Peyer's patch (tissue), 4 donors: ENCODE data around the gene PGBD2. TPM values are rescaled to one million over a fixed set of nuclear protein-coding genes. Genes with fewer than 3 reads are reported as not detected.
"Not testable (repeated sequence)": the region's sequence is repeated elsewhere in the genome, so short reads cannot be mapped to it uniquely, and the experiment has no call there.

ENCODE experiments used
- DNase-seq, 3 donors: peaks; one replicate each; pipeline ENCODE4 v3.0.0-alpha.2; 2017 to 2019
- H3K27ac ChIP-seq, 4 donors: fragments of 200-600 bp; sonication (generic); one replicate each; pipeline ENCODE4 v1.5.1; 2016 to 2019
- H3K27me3 ChIP-seq, 2 donors: fragments of 200-600 bp; sonication (generic); one replicate each; pipeline ENCODE4 v1.5.1; 2019
- H3K36me3 ChIP-seq, 3 donors: fragments of 200-600 bp; sonication (generic); one replicate each; pipeline ENCODE4 v1.5.1; 2016 to 2019
- H3K4me1 ChIP-seq, 4 donors: fragments of 200-600 bp; sonication (generic); one replicate each; pipeline ENCODE4 v1.5.1; 2016 to 2019
- H3K4me3 ChIP-seq, 4 donors: fragments of 200-600 bp; sonication (generic); 1 replicate in 3 of 4; 2 replicates in 1 of 4; pipeline ENCODE4 v1.5.1; 2016 to 2019; ENCODE audit warnings: mild to moderate bottlenecking in 1 of 4
- H3K9me3 ChIP-seq, 4 donors: fragments of 200-600 bp; sonication (generic); one replicate each; pipeline ENCODE4 v1.5.1; 2016 to 2019; ENCODE audit warnings: mild to moderate bottlenecking in 1 of 4
- CTCF ChIP-seq, 6 experiments: fragments of 450-650 bp in 4 of 6; fragments of 200-600 bp in 2 of 6; sonication (generic) in 1 of 6; IDR thresholded peaks; one replicate each; pipeline ENCODE4 v1.5.1; 2017 to 2019; ENCODE audit warnings: antibody characterized with exemption in 6 of 6, mild to moderate bottlenecking in 3 of 6, moderate library complexity in 1 of 6
- POLR2A ChIP-seq, 2 donors: fragments of 450-650 bp; IDR thresholded peaks; one replicate each; pipeline ENCODE4 v1.5.1; 2017; ENCODE audit warnings: antibody characterized with exemption in 2 of 2, mild to moderate bottlenecking in 2 of 2, moderate library complexity in 2 of 2
- total RNA-seq, 4 donors: library from RNA; depleted of rRNA; stranded (reverse); fragments of >200 nt; gene quantifications; one replicate each; pipeline ENCODE4 v1.1.0, GENCODE V29; 2016

PGBD2 gene
- total RNA-seq, 4 donors from 2014 or later = 9.9 to 17.2 (median 14.4) TPM

GRCh38 chr1:248914796-248915381 lies 8.9 kb downstream of the PGBD2 start:
- H3K4me3 ChIP-seq = no peak overlapping the region
- TF ChIP-seq CTCF (IDR thresholded peaks at IDR 0.05) (no peak), POLR2A (IDR thresholded peaks at IDR 0.05) (no peak)
- H3K4me1 ChIP-seq = no peaks in the 10 kb centered on the region
- H3K36me3 ChIP-seq = peaks cover 0 to 55% (median 0%) of the 10 kb centered on the region in 3 donors
- no peaks in the 10 kb centered on the region for H3K9me3 ChIP-seq
- H3K27ac ChIP-seq = no peak overlapping the region
- H3K27me3 ChIP-seq = no peaks in the 10 kb centered on the region
- no peak for DNase-seq

GRCh38 chr1:248918131-248918530 lies 12.1 kb downstream of the PGBD2 start:
- TF ChIP-seq POLR2A (IDR thresholded peaks at IDR 0.05) (no peak), CTCF (IDR thresholded peaks at IDR 0.05) (no peak)
- no peaks in the 10 kb centered on the region for H3K27me3 ChIP-seq
- no peaks in the 10 kb centered on the region for H3K4me1 ChIP-seq
- no peaks in the 10 kb centered on the region for H3K9me3 ChIP-seq
- H3K27ac ChIP-seq = no peak overlapping the region
- no peak for DNase-seq
- H3K36me3 ChIP-seq = peaks cover 0 to 51% (median 0%) of the 10 kb centered on the region in 3 donors
- no peak overlapping the region for H3K4me3 ChIP-seq

- Histone ChIP-seq H3K27me3 (no peaks in the 10 kb centered on the region), H3K4me1 (no peaks in the 10 kb centered on the region), H3K36me3 (peaks cover 0 to 8% (median 0%) of the 10 kb centered on the region in 3 donors), H3K27ac (no peak overlapping the region), H3K4me3 (no peak overlapping the region), H3K9me3 (no peaks in the 10 kb centered on the region)
- TF ChIP-seq POLR2A (IDR thresholded peaks at IDR 0.05) = no peak
- no peak for TF ChIP-seq CTCF (IDR thresholded peaks at IDR 0.05)
- DNase-seq = no peak
Observed at GRCh38 chr1:248923352-248924338, 17.6 kb downstream of the PGBD2 start.

- H3K36me3 ChIP-seq = no peaks in the 10 kb centered on the region
- no peak overlapping the region for H3K4me3 ChIP-seq
- H3K27me3 ChIP-seq = no peaks in the 10 kb centered on the region
- H3K27ac ChIP-seq = no peak overlapping the region
- TF ChIP-seq POLR2A (IDR thresholded peaks at IDR 0.05) = no peak
- TF ChIP-seq CTCF (IDR thresholded peaks at IDR 0.05) = peak in 5 of 6 experiments; percentile 49 to 66 (median 60)
- DNase-seq = peak in 1 of 3 donors; percentile 66
- H3K4me1 ChIP-seq = no peaks in the 10 kb centered on the region
- H3K9me3 ChIP-seq = no peaks in the 10 kb centered on the region
Observed at GRCh38 chr1:248924696-248925532, 18.9 kb downstream of the PGBD2 start.

GRCh38 chr1:248925859-248926258 lies 19.8 kb downstream of the PGBD2 start:
- not testable (repeated sequence) for H3K9me3 ChIP-seq, H3K4me3 ChIP-seq, H3K36me3 ChIP-seq, DNase-seq, H3K4me1 ChIP-seq, H3K27me3 ChIP-seq, H3K27ac ChIP-seq
